ENCODE data around the gene ABCA5. TPM values are rescaled to one million over a fixed set of nuclear protein-coding genes. Genes with fewer than 3 reads are reported as not detected.

Gene ABCA5
- total and polyA plus RNA-seq, 2 donors (not counting 1 experiment from before 2014, with no cell fraction given): 9.8 to 37.2 TPM

DNA sequence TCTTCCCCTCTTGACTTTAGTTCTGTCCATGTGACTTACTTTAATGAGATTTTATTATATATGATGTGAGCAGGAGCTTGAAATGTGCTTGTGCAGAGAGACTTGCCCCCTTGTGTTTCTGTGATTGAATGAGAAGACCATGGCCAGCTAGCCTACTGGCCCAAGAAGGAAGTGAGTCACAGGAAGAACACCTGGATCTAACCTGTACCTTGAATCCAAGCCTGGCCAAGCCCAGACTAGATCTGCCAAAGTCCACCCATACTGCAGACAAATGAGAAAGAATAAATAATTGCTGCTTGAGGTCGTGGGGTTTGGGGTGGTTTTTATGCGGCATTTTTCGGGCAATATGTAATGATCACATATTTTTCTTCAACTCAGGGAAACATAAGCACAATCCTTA is 107.9 kb downstream of the ABCA5 start:
- Histone ChIP-seq H4K20me1 (ENCODE audit: control insufficient read depth, insufficient read depth, low read length, poor library complexity, severe bottlenecking) (no peaks in the 10 kb centered on the region), H3K4me2 (replicated peaks; ENCODE audit: low read depth, low read length, poor library complexity, severe bottlenecking) (no peak overlapping the region), H3K4me3 (ENCODE audit: control extremely low read depth in 1 of 5, extremely low read depth in 1 of 5, insufficient read depth in 1 of 5, low read depth in 2 of 5, low read length in 4 of 5) (no peak overlapping the region), H2AFZ (ENCODE audit: insufficient read depth, low read depth, low read length, poor library complexity, severe bottlenecking) (no peak overlapping the region), H3K9ac (ENCODE audit: low read length) (no peak overlapping the region), H3K9me3 (ENCODE audit: control extremely low read depth in 1 of 3, control insufficient read depth in 2 of 3, insufficient read depth in 1 of 3, low read length in 2 of 3) (no peaks in the 10 kb centered on the region), H3K79me2 (ENCODE audit: control insufficient read depth, insufficient read depth, low read length) (no peaks in the 10 kb centered on the region), H3K36me3 (replicated peaks in 1 of 2; ENCODE audit: control extremely low read depth in 1 of 2, control insufficient read depth in 1 of 2, extremely low read depth in 1 of 2, insufficient read depth in 2 of 2, low read length in 1 of 2) (no peaks in the 10 kb centered on the region), H3K4me1 (ENCODE audit: control insufficient read depth in 2 of 2, insufficient read depth in 2 of 2, low read length in 2 of 2) (peaks cover 4 to 5% of the 10 kb centered on the region in 2 donors), H3K27ac (ENCODE audit: low read length in 2 of 2) (no peak overlapping the region), H3K27me3 (replicated peaks in 1 of 4; ENCODE audit: control extremely low read depth in 1 of 4, control insufficient read depth in 3 of 4, insufficient read depth in 4 of 4, low read length in 3 of 4) (no peaks in the 10 kb centered on the region)
- Mint-ChIP-seq H3K9me3 (ENCODE audit: insufficient read depth) (no peaks in the 10 kb centered on the region), H3K27ac (no peak overlapping the region), H3K27me3 (no peaks in the 10 kb centered on the region), H3K4me1 (peaks cover 8% of the 10 kb centered on the region), H3K4me3 (no peak overlapping the region)
- DNase-seq (no peak), ATAC-seq (ENCODE audit: low read depth) (no peak)
- POLR2A ChIA-PET: no interaction called here
- WGBS (ENCODE audit: insufficient coverage): no CpG with 5 or more reads among the region's 3 CpGs
- CTCF ChIA-PET: interaction anchor here (1.4 kb wide), 1 partner anchor 447 kb away, joined by 3 read pairs; no protein-coding TSS in a partner anchor
- TF ChIP-seq CTCF (IDR thresholded peaks at IDR 0.05) (no peak), EZH2 (IDR thresholded peaks at IDR 0.05; ENCODE audit: borderline replicate concordance, insufficient read depth, low read depth, low read length, poor library complexity, severe bottlenecking) (no peak)
- intact Hi-C loops (cut with micrococcal nuclease): no loop called here

- POLR2A ChIA-PET: no interaction called here
- no peak overlapping the region for H2AFZ ChIP-seq (ENCODE audit: insufficient read depth, low read depth, low read length, poor library complexity, severe bottlenecking)
- no peak overlapping the region for H3K9ac ChIP-seq (ENCODE audit: low read length)
- 94% methylated on average over 9 of the region's 9 CpGs for WGBS (ENCODE audit: insufficient coverage)
- ATAC-seq (ENCODE audit: low read depth) (no peak), DNase-seq (no peak)
- CTCF ChIA-PET: no interaction called here
- Mint-ChIP-seq H3K27me3 (no peaks in the 10 kb centered on the region), H3K4me3 (no peak overlapping the region), H3K27ac (no peak overlapping the region), H3K4me1 (peaks cover 2% of the 10 kb centered on the region), H3K9me3 (ENCODE audit: insufficient read depth) (peaks cover 3% of the 10 kb centered on the region)
- no peak overlapping the region for H3K27ac ChIP-seq (ENCODE audit: low read length in 2 of 2)
- H3K27me3 ChIP-seq (replicated peaks in 1 of 4; ENCODE audit: control extremely low read depth in 1 of 4, control insufficient read depth in 3 of 4, insufficient read depth in 4 of 4, low read length in 3 of 4): no peaks in the 10 kb centered on the region
- no peak overlapping the region for H3K4me2 ChIP-seq (replicated peaks; ENCODE audit: low read depth, low read length, poor library complexity, severe bottlenecking)
- TF ChIP-seq CTCF (IDR thresholded peaks at IDR 0.05): no peak
- no peak for TF ChIP-seq EZH2 (IDR thresholded peaks at IDR 0.05; ENCODE audit: borderline replicate concordance, insufficient read depth, low read depth, low read length, poor library complexity, severe bottlenecking)
- peaks cover 0 to 7% (median 0%) of the 10 kb centered on the region in 3 donors for H3K9me3 ChIP-seq (ENCODE audit: control extremely low read depth in 1 of 3, control insufficient read depth in 2 of 3, insufficient read depth in 1 of 3, low read length in 2 of 3)
- no peaks in the 10 kb centered on the region for H3K36me3 ChIP-seq (replicated peaks in 1 of 2; ENCODE audit: control extremely low read depth in 1 of 2, control insufficient read depth in 1 of 2, extremely low read depth in 1 of 2, insufficient read depth in 2 of 2, low read length in 1 of 2)
- intact Hi-C loops (cut with micrococcal nuclease): no loop called here
- H4K20me1 ChIP-seq (ENCODE audit: control insufficient read depth, insufficient read depth, low read length, poor library complexity, severe bottlenecking): no peaks in the 10 kb centered on the region
- no peaks in the 10 kb centered on the region for H3K79me2 ChIP-seq (ENCODE audit: control insufficient read depth, insufficient read depth, low read length)
- no peak overlapping the region for H3K4me3 ChIP-seq (ENCODE audit: control extremely low read depth in 1 of 5, extremely low read depth in 1 of 5, insufficient read depth in 1 of 5, low read depth in 2 of 5, low read length in 4 of 5)
- no peaks in the 10 kb centered on the region for H3K4me1 ChIP-seq (ENCODE audit: control insufficient read depth in 2 of 2, insufficient read depth in 2 of 2, low read length in 2 of 2)
These were observed 113.7 kb downstream of the ABCA5 start for GRCh38 chr17:69213059-69213813.
